ENCODE measurements around the gene ELOB.

Gene ELOB

GRCh38 chr16:2768403-2769089 lies 8.5 kb downstream of the ELOB start:
- H3K4me1 ChIP-seq (ENCODE audit: control insufficient read depth, insufficient read depth, low read length) = no peaks in the 10 kb centered on the region; the same call in 1 of the 2 replicates
- peaks cover 23 to 98% of the 10 kb centered on the region in 2 experiments for H3K36me3 ChIP-seq (ENCODE audit: control insufficient read depth in 2 of 2, insufficient read depth in 1 of 2, low read length in 2 of 2)
- ChIA-PET CTCF (interaction anchor here (1.7 kb wide), 1 partner anchor 14 kb away, joined by 3 read pairs; no protein-coding TSS in a partner anchor), POLR2A (interaction anchor here (0.7 to 1.4 kb wide), 5 partner anchors 9 to 143 kb away, joined by 3 to 7 read pairs (median 4); partner anchors contain the start of gene SRRM2)
- no peak overlapping the region for H3K4me3 ChIP-seq (ENCODE audit: low read depth, low read length)
- H3K27ac ChIP-seq (ENCODE audit: extremely low read depth, low read depth, low read length) = no peak overlapping the region
- no peaks in the 10 kb centered on the region for H3K9me3 ChIP-seq (ENCODE audit: control insufficient read depth, insufficient read depth, low read depth, low read length)
- TF ChIP-seq PRDM1 (tag by site-specific recombination; IDR thresholded peaks at IDR 0.05) (no peak), KLF17 (tag by site-specific recombination; IDR thresholded peaks at IDR 0.05) (peak; percentile 12; the same call in 1 of the 2 replicates), ZBTB8A (tag by site-specific recombination; IDR thresholded peaks at IDR 0.05) (0 out of 2 replicates have a peak, but pooled peaks have one; percentile 13), ZFP69B (tag by site-specific recombination; IDR thresholded peaks at IDR 0.05) (0 out of 2 replicates have a peak, but pooled peaks have one; percentile 51), SCRT2 (tag by site-specific recombination; IDR thresholded peaks at IDR 0.05) (peak; percentile 88), GFI1B (tag by site-specific recombination; IDR thresholded peaks at IDR 0.05) (no peak), ZNF221 (tag by site-specific recombination; IDR thresholded peaks at IDR 0.05; ENCODE audit: borderline replicate concordance) (no peak), SCRT1 (tag by site-specific recombination; IDR thresholded peaks at IDR 0.05; ENCODE audit: borderline replicate concordance) (peak; percentile 75; the same call in 1 of the 2 replicates)

- ChIA-PET CTCF (no interaction called here), POLR2A (interaction anchor here (0.6 to 1.1 kb wide), 4 partner anchors 8 to 143 kb away, joined by 3 to 7 read pairs (median 4); no protein-coding TSS in a partner anchor)
- Histone ChIP-seq H3K27ac (ENCODE audit: extremely low read depth, low read depth, low read length) (no peak overlapping the region), H3K9me3 (ENCODE audit: control insufficient read depth, insufficient read depth, low read depth, low read length) (no peaks in the 10 kb centered on the region), H3K4me3 (ENCODE audit: low read depth, low read length) (no peak overlapping the region), H3K36me3 (ENCODE audit: control insufficient read depth in 2 of 2, insufficient read depth in 1 of 2, low read length in 2 of 2) (peaks cover 25 to 98% of the 10 kb centered on the region in 2 experiments), H3K4me1 (ENCODE audit: control insufficient read depth, insufficient read depth, low read length) (no peaks in the 10 kb centered on the region; the same call in 1 of the 2 replicates)
- peak; percentile 84 for TF ChIP-seq ZNF513 (tag by site-specific recombination; IDR thresholded peaks at IDR 0.05)
- no peak for TF ChIP-seq ZNF248 (tag by site-specific recombination; IDR thresholded peaks at IDR 0.05)
- TF ChIP-seq ZBTB6 (tag by site-specific recombination; IDR thresholded peaks at IDR 0.05) = peak; percentile 51; the same call in 1 of the 2 replicates
Observed at GRCh38 chr16:2767891-2768290, 9.2 kb downstream of the ELOB start.

GRCh38 chr16:2767140-2767731 lies 9.8 kb downstream of the ELOB start:
- Histone ChIP-seq H3K4me3 (ENCODE audit: low read depth, low read length) (no peak overlapping the region), H3K36me3 (ENCODE audit: control insufficient read depth in 2 of 2, insufficient read depth in 1 of 2, low read length in 2 of 2) (peaks cover 25 to 100% of the 10 kb centered on the region in 2 experiments), H3K27ac (ENCODE audit: extremely low read depth, low read depth, low read length) (no peak overlapping the region), H3K4me1 (ENCODE audit: control insufficient read depth, insufficient read depth, low read length) (no peaks in the 10 kb centered on the region; the same call in 1 of the 2 replicates), H3K9me3 (ENCODE audit: control insufficient read depth, insufficient read depth, low read depth, low read length) (no peaks in the 10 kb centered on the region)
- ChIA-PET POLR2A (interaction anchor here (0.6 to 1.1 kb wide), 5 partner anchors 9 to 33 kb away, joined by 3 to 5 read pairs (median 4); partner anchors contain the start of gene SRRM2), CTCF (interaction anchor here (0.8 kb wide), 1 partner anchor 81 kb away, joined by 4 read pairs; no protein-coding TSS in a partner anchor)
- TF ChIP-seq ZNF664 (tag by site-specific recombination; IDR thresholded peaks at IDR 0.05) (no peak), ZNF366 (tag by site-specific recombination; conservative IDR thresholded peaks at IDR 0.05) (no peak), ZBTB1 (tag by site-specific recombination; IDR thresholded peaks at IDR 0.05) (no peak), ELK4 (IDR thresholded peaks at IDR 0.05; ENCODE audit: borderline replicate concordance, low read depth, low read length) (no peak), ZSCAN23 (tag by site-specific recombination; IDR thresholded peaks at IDR 0.05) (no peak), ZNF266 (tag by site-specific recombination; IDR thresholded peaks at IDR 0.05; ENCODE audit: low read depth) (no peak), ZEB2 (tag by site-specific recombination; IDR thresholded peaks at IDR 0.05) (no peak), PRDM10 (tag by site-specific recombination; IDR thresholded peaks at IDR 0.05) (no peak), ZIC2 (tag by site-specific recombination; IDR thresholded peaks at IDR 0.05) (peak; percentile 31), ZNF600 (tag by site-specific recombination; IDR thresholded peaks at IDR 0.05) (peak; percentile 99)
